GM19025 (cell line): Measurements from ENCODE around the gene KRTAP12-3.
"Not testable (repeated sequence)": the region's sequence is repeated elsewhere in the genome, so short reads cannot be mapped to it uniquely, and the experiment has no call there.

ENCODE experiments used
- ATAC-seq: cut with Tn5 transposase; IDR thresholded peaks from one replicate; pipeline ENCODE4 v1.9.1; 2021; ENCODE audit warnings: mild to moderate bottlenecking, low read depth, moderate library complexity; ENCODE audit not compliant: unreplicated experiment

Gene KRTAP12-3

DNA sequence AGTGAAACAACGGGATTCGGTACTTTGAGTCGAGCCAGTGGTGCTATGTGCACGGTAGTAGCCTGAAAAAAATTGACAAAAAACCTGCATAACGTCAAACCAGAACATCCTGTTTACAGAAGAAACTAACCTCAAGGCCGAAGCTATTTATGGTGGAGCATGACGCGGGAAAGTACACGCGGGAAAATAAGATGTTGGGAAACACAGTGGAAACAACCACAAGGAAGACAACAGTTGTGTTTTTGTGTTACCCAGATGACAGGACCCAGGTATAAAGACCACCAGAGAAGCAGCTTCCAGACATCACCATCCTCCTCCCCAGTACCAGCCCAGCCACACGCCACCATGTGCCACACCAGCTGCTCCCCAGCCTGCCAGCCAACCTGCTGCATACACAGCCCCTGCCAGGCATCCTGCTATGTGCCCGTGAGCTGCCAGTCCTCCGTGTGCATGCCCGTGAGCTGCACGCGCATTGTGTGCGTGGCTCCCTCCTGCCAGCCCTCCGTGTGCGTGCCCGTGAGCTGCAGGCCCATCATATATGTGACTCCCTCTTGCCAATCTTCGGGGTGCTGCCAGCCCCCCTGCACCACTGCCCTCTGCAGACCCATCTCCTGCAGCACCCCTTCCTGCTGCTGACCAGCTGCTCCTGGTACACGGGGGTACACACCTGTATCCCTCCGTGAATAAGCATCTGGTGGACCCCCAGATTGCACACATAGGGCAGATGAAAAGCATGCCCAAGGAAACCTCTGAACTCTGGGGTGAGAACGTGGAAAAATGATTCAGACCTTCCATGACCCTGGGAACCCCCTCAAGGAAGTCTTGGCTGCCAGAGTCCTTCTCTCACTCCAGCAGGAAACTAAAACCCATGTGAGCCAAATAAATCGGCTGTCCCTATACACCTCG lies at the start of gene KRTAP12-3:
TSS of gene KRTAP12-3 (plus strand) at position 298 of the 906 bp plus-strand sequence. CDS start at position 346, 48 bp downstream.
- no peak for ATAC-seq

- no peak for ATAC-seq
Observed at GRCh38 chr21:44609193-44609592, 48.5 kb upstream of the KRTAP12-3 start.

DNA sequence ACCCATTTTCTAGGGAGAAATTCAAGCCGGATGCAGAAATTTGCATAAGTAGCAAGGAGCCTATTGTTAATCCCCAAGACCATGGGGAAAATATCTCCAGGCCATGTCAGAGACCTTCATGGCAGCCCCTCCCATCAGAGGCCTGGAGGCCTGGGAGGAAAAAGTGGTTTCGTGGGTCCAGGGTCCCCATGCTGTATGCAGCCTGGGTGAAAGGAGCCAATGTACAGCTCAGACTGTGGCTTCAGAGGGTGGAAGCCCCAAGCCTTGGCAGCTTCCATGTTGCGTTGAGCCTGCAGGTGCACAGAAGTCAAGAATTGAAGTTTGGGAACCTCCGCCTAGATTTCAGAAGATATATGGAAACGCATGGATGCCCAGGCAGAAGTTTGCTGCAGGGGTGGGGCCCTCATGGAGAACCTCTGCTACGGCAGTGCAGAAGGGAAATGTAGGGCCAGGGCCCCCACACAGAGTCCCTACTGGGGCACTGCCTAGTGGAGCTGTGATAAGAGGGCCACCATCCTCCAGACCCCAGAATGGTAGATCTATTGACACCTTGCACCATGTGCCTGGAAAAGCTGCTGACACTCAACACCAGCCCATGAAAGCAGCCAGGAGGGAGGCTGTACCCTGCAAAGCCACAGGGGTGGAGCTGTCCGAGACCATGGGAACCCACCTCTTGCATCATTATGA lies 47.4 kb upstream of the KRTAP12-3 start:
- ATAC-seq, result not testable (repeated sequence)

- ATAC-seq, result no peak
Observed at GRCh38 chr21:44611551-44611950, 46.2 kb upstream of the KRTAP12-3 start.

GRCh38 chr21:44612029-44612486 lies 45.7 kb upstream of the KRTAP12-3 start, which contains the start of gene KRTAP10-8:
Gene KRTAP10-8 (plus strand): TSS chr21:44612079. CDS start chr21:44612101, 22 bp downstream.
- no peak for ATAC-seq

GRCh38 chr21:44612669-44613229 lies 45.0 kb upstream of the KRTAP12-3 start:
- ATAC-seq, result no peak

DNA sequence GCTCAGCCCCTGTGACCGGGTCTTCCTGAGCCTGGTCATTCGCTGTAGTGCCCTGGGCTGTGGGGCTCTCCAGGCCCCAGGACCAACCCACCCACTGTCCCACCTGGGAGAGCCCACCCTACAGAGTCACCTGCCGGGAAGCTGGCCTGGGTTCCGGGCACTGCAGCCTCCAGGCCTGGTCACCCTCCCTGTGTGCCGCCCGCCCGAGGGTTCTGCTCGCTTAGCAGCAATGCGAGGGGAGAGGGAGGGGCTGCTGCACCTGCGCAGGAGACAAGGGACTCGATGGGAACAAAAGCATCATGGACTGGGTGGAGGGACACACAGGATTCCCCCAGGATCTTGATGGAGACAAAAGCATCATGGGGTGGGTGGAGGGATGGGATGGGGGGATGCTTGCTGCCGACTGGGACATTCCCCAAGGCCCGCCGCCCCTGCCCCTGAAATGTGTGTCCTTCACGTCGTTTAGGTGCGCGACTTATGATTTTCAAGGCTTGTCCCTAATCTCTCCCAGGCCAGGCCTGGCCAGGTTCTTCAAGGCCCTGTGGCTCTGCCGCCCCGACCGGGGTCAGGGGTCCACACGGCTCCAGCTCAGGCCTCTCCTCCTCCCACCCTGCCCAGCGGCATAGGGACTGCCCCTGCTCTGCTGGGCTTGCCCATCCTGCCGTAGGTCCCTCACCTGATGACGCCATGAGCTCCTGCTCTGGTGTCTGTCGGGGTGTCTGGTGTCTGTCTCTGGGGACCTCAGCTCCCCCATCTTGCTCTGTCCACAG lies 44.2 kb upstream of the KRTAP12-3 start:
- ATAC-seq, result no peak

- ATAC-seq, result no peak
Observed at GRCh38 chr21:44614161-44614631, 43.5 kb upstream of the KRTAP12-3 start.

DNA sequence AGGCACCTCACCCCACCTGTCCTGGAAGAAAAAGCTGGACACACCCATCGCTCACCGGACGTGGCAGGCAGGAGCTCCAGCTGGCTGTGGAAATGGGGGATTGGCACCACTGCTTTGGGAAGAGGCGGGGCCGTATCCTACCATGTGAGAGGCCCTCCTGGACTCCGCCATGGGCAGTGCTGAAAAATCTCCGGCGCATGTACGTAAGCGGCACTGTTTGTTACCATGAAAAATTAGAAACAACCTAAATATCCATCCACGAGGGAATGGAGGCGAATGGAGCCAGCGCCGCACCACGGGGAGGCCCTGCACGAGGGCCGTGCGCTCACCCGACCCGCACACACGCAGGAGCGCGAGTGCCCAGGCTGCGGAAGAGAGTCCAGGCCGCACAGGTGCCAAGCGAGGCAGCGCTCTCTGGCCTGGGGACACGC lies 42.8 kb upstream of the KRTAP12-3 start:
- ATAC-seq, result no peak

DNA sequence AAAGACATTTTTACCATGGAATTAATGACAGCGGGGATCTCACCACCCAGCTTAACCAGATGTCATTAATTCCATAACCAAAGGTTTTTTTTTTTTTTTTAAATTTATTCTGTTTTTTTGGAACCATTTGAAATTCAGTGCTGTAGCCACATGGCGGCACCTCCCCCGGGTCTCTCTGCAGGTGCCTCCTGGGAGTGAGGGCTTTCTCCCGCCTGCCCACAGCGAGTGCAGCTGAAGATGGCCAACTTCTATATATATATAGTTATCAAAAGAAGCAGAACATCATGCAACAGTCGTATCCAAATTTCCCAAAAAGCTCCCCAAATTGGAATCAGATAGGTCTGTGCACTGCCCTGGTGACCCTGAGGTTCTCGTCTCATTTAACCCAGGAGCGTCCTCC lies 42.3 kb upstream of the KRTAP12-3 start:
- ATAC-seq, result no peak

GRCh38 chr21:44615911-44616590 lies 41.7 kb upstream of the KRTAP12-3 start:
- no peak for ATAC-seq

- ATAC-seq, result no peak
Observed at GRCh38 chr21:44616591-44616926, 41.2 kb upstream of the KRTAP12-3 start.

GRCh38 chr21:44617071-44617501 lies 40.6 kb upstream of the KRTAP12-3 start:
- ATAC-seq, result no peak

GRCh38 chr21:44618504-44618903 lies 39.2 kb upstream of the KRTAP12-3 start:
- no peak for ATAC-seq

- ATAC-seq, result no peak
Observed at GRCh38 chr21:44618909-44619308, 38.8 kb upstream of the KRTAP12-3 start.

GRCh38 chr21:44619886-44620285 lies 37.8 kb upstream of the KRTAP12-3 start:
- no peak for ATAC-seq

- no peak for ATAC-seq
Observed at GRCh38 chr21:44623575-44623974, 34.2 kb upstream of the KRTAP12-3 start.

GRCh38 chr21:44625756-44626155 lies 32.0 kb upstream of the KRTAP12-3 start:
- ATAC-seq, result no peak

DNA sequence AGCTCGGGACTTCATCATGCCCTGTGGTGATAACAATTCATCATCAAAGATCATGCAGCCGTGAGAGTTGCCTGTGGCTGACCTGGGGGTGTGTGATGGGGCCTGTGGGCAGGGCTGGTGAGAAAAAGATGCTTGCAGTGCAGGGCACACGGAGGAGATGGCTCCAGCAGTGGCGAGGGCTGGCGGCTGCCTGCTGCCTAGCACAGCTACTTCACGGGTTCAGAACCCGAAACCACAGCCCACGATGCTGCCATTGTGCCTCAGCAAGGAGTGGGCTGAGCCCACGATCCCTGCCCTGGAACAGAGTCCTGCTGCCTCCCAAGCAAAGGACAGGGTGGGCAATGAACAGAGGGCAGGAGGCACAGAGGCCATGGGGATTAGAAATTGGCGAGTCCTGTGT lies 31.5 kb upstream of the KRTAP12-3 start:
- ATAC-seq, result no peak

DNA sequence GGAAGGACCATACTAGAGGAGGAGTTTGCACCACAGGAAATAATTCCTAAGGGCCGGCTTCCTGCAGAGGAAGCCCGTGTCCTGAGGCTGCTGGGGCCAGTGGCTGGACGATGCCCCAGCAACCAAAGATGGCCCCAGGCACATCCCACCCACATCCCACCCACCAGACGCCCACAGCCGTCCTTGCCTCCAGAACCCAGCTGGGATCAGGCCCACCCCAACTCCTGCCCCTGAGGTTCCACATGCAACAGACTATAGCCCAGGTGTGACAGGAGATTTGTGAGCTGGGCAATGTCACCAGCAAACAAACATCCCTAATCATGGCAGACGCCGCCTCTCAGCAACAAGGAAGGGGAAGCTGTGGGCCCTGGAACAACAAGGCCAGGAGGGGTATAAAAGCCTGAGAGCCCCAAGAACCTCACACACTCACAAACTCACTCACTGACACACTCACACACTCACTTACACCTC lies 31.0 kb upstream of the KRTAP12-3 start, which contains the start of gene KRTAP10-9:
TSS of gene KRTAP10-9 (plus strand) at position 421 of the 471 bp plus-strand sequence. CDS start 79 bp downstream, outside the sequence.
- no peak for ATAC-seq
